NT2/D1 (cell line): Measurements from ENCODE around the gene C3orf80.

ENCODE experiments used
- YY1 ChIP-seq: IDR thresholded peaks from 2 replicates; pipeline ENCODE4 v1.6.1; 2011; ENCODE audit not compliant: insufficient read length, insufficient read depth
- ZNF274 ChIP-seq: IDR thresholded peaks from 2 replicates; pipeline ENCODE4 v1.6.1; 2011; ENCODE audit warnings: mild to moderate bottlenecking, low read depth, low read length

GRCh38 chr3:160218136-160218535, 7.1 kb upstream of the C3orf80 start:
- TF ChIP-seq YY1 (no peak), ZNF274 (no peak)
